Measurements from ENCODE around the gene PDZD4. TPM values are rescaled to one million over a fixed set of nuclear protein-coding genes. Genes with fewer than 3 reads are reported as not detected.
A peak's percentile ranks its signal among the peaks of the same experiment; 100 is the strongest.

The PDZD4 gene
- total RNA-seq, 3 donors from 2014 or later (not counting 1 experiment from before 2014, with no cell fraction given), result 101 to 177 (median 157) TPM

DNA sequence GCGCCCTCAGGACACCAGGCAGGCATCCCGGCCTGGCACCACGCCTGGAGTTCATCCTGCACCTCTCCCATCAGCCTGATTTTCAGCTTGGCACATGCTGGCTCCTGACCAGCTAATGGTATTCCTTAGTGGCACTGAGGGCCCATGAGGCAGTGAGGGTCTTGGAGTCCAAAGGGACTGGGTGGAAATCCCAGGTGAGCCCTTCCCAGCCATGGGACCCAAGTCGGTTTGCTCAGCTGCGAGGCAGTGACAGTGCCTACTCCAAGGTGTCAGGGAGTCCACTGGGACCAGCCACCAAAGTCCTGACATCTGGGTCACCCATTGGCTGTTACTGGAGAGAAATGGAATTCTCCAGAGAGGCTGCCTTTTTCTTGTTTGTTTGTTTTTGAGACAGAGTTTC lies 31.0 kb downstream of the PDZD4 start:
- Mint-ChIP-seq H3K27ac (no peak overlapping the region), H3K4me3 (no peak overlapping the region), H3K9me3 (no peaks in the 10 kb centered on the region), H3K4me1 (peaks cover 0 to 11% of the 10 kb centered on the region in 2 donors), H3K27me3 (ENCODE audit: low read depth in 2 of 2) (no peaks in the 10 kb centered on the region), H3K36me3 (no peaks in the 10 kb centered on the region)
- DNase-seq (no peak), ATAC-seq (no peak)
- intact Hi-C loops (cut with micrococcal nuclease), result no loop called here
- WGBS (ENCODE audit: insufficient coverage), result 98% methylated on average over 5 of the region's 5 CpGs
- Histone ChIP-seq H3K27me3 (ENCODE audit: control insufficient read depth, insufficient read depth, low read length) (no peaks in the 10 kb centered on the region), H3K4me3 (ENCODE audit: low read length) (no peak overlapping the region), H3K9me3 (ENCODE audit: control insufficient read depth, insufficient read depth, low read length) (no peaks in the 10 kb centered on the region), H3K36me3 (ENCODE audit: control insufficient read depth, insufficient read depth, low read length) (peaks cover 25% of the 10 kb centered on the region), H3K27ac (ENCODE audit: low read length) (no peak overlapping the region), H3K4me1 (ENCODE audit: control insufficient read depth, insufficient read depth, low read length) (peaks cover 20% of the 10 kb centered on the region)
- TF ChIP-seq, protein P1, sequence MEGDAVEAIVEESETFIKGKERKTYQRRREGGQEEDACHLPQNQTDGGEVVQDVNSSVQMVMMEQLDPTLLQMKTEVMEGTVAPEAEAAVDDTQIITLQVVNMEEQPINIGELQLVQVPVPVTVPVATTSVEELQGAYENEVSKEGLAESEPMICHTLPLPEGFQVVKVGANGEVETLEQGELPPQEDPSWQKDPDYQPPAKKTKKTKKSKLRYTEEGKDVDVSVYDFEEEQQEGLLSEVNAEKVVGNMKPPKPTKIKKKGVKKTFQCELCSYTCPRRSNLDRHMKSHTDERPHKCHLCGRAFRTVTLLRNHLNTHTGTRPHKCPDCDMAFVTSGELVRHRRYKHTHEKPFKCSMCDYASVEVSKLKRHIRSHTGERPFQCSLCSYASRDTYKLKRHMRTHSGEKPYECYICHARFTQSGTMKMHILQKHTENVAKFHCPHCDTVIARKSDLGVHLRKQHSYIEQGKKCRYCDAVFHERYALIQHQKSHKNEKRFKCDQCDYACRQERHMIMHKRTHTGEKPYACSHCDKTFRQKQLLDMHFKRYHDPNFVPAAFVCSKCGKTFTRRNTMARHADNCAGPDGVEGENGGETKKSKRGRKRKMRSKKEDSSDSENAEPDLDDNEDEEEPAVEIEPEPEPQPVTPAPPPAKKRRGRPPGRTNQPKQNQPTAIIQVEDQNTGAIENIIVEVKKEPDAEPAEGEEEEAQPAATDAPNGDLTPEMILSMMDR (IDR thresholded peaks at IDR 0.05), result no peak

DNA sequence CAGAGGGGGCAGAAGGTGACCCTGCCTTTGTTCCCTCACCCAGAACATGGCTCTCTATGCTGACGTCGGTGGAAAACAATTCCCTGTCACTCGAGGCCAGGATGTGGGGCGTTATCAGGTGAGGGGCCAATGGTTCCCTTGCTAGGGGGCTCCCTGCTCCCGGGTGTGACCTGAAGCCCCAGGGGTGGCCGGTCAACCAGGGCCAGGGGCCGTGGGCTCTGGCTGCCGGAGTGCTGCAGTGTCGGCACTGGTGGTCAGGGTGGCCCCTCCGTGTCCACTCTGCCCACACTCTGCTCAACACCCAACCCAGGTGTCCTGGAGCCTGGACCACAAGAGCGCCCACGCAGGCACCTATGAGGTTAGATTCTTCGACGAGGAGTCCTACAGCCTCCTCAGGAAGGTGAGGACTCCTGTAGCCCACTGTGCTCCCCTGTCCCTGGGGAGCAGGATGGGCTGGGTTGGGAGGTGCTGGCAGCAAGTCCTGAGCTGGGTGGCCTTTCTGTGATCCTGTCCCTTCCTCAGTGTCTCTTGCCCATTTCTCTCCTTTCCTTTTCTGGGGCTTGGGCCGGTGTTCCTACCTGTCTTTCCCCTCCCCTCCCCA lies 32.8 kb downstream of the PDZD4 start:
- intact Hi-C loops (cut with micrococcal nuclease), result no loop called here
- Histone ChIP-seq H3K36me3 (ENCODE audit: control insufficient read depth, insufficient read depth, low read length) (peaks cover 25% of the 10 kb centered on the region), H3K4me1 (ENCODE audit: control insufficient read depth, insufficient read depth, low read length) (peaks cover 32% of the 10 kb centered on the region), H3K9me3 (ENCODE audit: control insufficient read depth, insufficient read depth, low read length) (no peaks in the 10 kb centered on the region), H3K27me3 (ENCODE audit: control insufficient read depth, insufficient read depth, low read length) (no peaks in the 10 kb centered on the region), H3K27ac (ENCODE audit: low read length) (no peak overlapping the region), H3K4me3 (ENCODE audit: low read length) (no peak overlapping the region)
- Mint-ChIP-seq H3K4me3 (no peak overlapping the region), H3K27ac (no peak overlapping the region), H3K27me3 (ENCODE audit: low read depth in 2 of 2) (no peaks in the 10 kb centered on the region), H3K9me3 (no peaks in the 10 kb centered on the region), H3K36me3 (no peaks in the 10 kb centered on the region), H3K4me1 (peaks cover 8 to 21% of the 10 kb centered on the region in 2 donors)
- no peak for ATAC-seq
- TF ChIP-seq, protein P1 (IDR thresholded peaks at IDR 0.05), result no peak
- DNase-seq, result no peak
- 96% methylated on average over 13 of the region's 15 CpGs for WGBS (ENCODE audit: insufficient coverage)

DNA sequence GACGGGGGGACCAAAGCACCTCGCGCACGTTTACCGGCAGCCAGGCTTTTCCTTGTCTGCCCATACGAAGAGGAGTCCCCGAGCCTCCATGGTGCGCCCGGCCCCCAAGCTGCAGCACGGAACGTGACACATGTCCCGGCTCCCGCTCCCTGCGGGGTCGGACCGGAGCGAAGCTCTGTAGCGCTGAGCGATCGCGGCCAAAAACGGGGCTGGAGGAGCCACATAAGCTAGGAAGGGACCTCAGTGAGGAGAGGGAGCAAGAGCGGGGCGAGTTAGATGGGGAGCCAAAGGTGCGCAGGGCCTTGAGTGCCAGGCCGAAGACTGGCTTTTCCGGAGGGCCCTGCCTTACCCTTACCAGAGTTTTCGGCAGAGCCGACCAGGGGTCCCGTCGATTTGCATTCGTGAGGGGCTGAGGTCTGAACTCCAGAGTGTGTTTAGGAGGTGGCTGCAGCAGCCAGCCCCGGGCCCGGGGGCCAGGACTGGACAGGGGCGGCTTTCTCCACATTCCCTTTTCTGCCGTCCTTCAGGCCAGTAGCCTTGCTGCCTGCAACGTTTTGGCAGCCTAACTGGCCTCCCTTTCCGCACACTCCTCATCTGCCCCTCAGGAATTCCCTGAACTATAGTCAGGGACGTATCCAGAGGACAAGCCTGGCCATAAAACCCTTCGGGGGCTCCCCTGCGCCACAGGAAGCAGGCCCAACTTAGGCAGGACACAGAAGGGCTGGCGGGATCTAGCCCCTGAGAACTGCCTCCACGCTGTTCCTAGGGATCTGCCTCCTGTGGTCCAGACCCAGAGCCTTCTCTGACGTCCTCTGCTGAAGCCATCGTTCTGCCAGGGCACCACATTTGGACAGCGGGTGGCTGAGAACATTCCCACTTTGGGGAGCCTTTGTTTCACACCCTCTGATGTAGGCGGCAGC lies 35.2 kb downstream of the PDZD4 start:
- peak overlapping the region; percentile 75 for H3K27ac ChIP-seq (ENCODE audit: low read length)
- H3K9me3 ChIP-seq (ENCODE audit: control insufficient read depth, insufficient read depth, low read length), result no peaks in the 10 kb centered on the region
- H3K36me3 ChIP-seq (ENCODE audit: control insufficient read depth, insufficient read depth, low read length), result peaks cover 26% of the 10 kb centered on the region
- no peaks in the 10 kb centered on the region for H3K9me3 Mint-ChIP-seq
- DNase-seq (peak; percentile 20 to 30), ATAC-seq (peak in 1 of 3 donors; percentile 9)
- peak overlapping the region; percentile 89 to 95 for H3K27ac Mint-ChIP-seq
- TF ChIP-seq, protein P1 (IDR thresholded peaks at IDR 0.05), result no peak
- intact Hi-C loops (cut with micrococcal nuclease), result no loop called here
- H3K4me3 ChIP-seq (ENCODE audit: low read length), result peak overlapping the region; percentile 97
- H3K27me3 ChIP-seq (ENCODE audit: control insufficient read depth, insufficient read depth, low read length), result no peaks in the 10 kb centered on the region
- H3K4me1 ChIP-seq (ENCODE audit: control insufficient read depth, insufficient read depth, low read length), result peaks cover 34% of the 10 kb centered on the region
- no peaks in the 10 kb centered on the region for H3K36me3 Mint-ChIP-seq
- peaks cover 8 to 21% of the 10 kb centered on the region in 2 donors for H3K4me1 Mint-ChIP-seq
- peak overlapping the region; percentile 93 for H3K4me3 Mint-ChIP-seq
- WGBS (ENCODE audit: insufficient coverage), result 10% methylated on average over 46 of the region's 47 CpGs
- no peaks in the 10 kb centered on the region for H3K27me3 Mint-ChIP-seq (ENCODE audit: low read depth in 2 of 2)
